Endothelial cell of umbilical vein (primary cell): ENCODE results near the gene CACNA1C. TPM values are rescaled to one million over a fixed set of nuclear protein-coding genes. Genes with fewer than 3 reads are reported as not detected.

ENCODE experiments used
- BruUV-seq: library from RNA; stranded (reverse); fragments of 400-500 nt; replicated peaks from 2 replicates; lab custom pipeline; 2021; lab: Mats Ljungman, UMichigan
- CTCF ChIA-PET: fragments of 300-600, 350-600 bp; sonication (Branson Sonifier 250); formaldehyde crosslinking; loops from one replicate; lab custom pipeline; 2021; ENCODE audit warnings: antibody characterized with exemption, inconsistent platforms; lab: Charles Lee
- POLR2A ChIA-PET: fragments of 300-600, 350-600 bp; sonication (Branson Sonifier 250); formaldehyde crosslinking; loops from one replicate; lab custom pipeline; 2021; ENCODE audit warnings: antibody characterized with exemption, inconsistent platforms; lab: Charles Lee
- DNase-seq: peaks from one replicate; pipeline ENCODE4 v3.0.0-alpha.2; 2011; ENCODE audit warnings: low read depth, low spot score
- FAIRE-seq: peaks from 2 replicates; lab custom pipeline; 2011; peaks lifted over from hg19 to GRCh38; lab: Jason Lieb, UNC
- H2AFZ ChIP-seq: 2 replicates; pipeline ENCODE4 v1.6.0; 2012; ENCODE audit warnings: low read depth, low read length, control low read depth, inconsistent platforms
- H3K27ac ChIP-seq: 2 replicates; pipeline ENCODE4 v1.5.1; 2011; ENCODE audit warnings: low read depth, mild to moderate bottlenecking, control low read depth, low read length, moderate library complexity; ENCODE audit not compliant: insufficient read depth
- H3K27me3 ChIP-seq, 2 experiments: 2 replicates each; pipeline versions ENCODE4 v1.6.0 to v1.6.1; 2011; ENCODE audit warnings: low read length in 2 of 2, mixed read lengths in 1 of 2; ENCODE audit not compliant: control insufficient read depth in 2 of 2, insufficient read depth in 2 of 2
- H3K36me3 ChIP-seq, 2 experiments: 2 replicates in 1 of 2; 3 replicates in 1 of 2; pipeline ENCODE4 v1.5.1; 2011; ENCODE audit warnings: low read length in 2 of 2, mild to moderate bottlenecking in 1 of 2, moderate library complexity in 1 of 2; ENCODE audit not compliant: control insufficient read depth in 2 of 2, insufficient read depth in 2 of 2; ENCODE audit errors: extremely low read depth in 1 of 2
- H3K4me1 ChIP-seq: 3 replicates; pipeline ENCODE4 v1.5.1; 2011; ENCODE audit warnings: mild to moderate bottlenecking, low read length; ENCODE audit not compliant: control insufficient read depth, insufficient read depth; ENCODE audit errors: extremely low read depth
- H3K4me2 ChIP-seq: 2 replicates; pipeline ENCODE4 v1.6.1; 2011; ENCODE audit warnings: low read length, control low read depth, mixed read lengths; ENCODE audit not compliant: insufficient read depth
- H3K4me3 ChIP-seq, 3 experiments: fragments of 200-600 bp in 1 of 3; sonication (generic), shearing (Covaris generic) in 1 of 3; replicated peaks in 1 of 3; 2 replicates each; pipeline ENCODE4 v1.5.1; 2011 to 2016; ENCODE audit warnings: control low read depth in 3 of 3, low read length in 3 of 3, mild to moderate bottlenecking in 2 of 3, inconsistent platforms in 1 of 3, low read depth in 1 of 3, moderate library complexity in 1 of 3; ENCODE audit not compliant: insufficient read depth in 1 of 3
- H3K79me2 ChIP-seq: 2 replicates; pipeline ENCODE4 v1.6.0; 2012; ENCODE audit warnings: low read length, inconsistent platforms; ENCODE audit not compliant: control insufficient read depth, insufficient read depth
- H3K9ac ChIP-seq: replicated peaks from 2 replicates; pipeline ENCODE3; 2011; ENCODE audit warnings: low read length, control low read depth; ENCODE audit not compliant: insufficient read depth; ENCODE audit errors: extremely low read depth
- H3K9me1 ChIP-seq: replicated peaks from 3 replicates; pipeline ENCODE4 v1.6.0; 2011; ENCODE audit warnings: mild to moderate bottlenecking, low read length; ENCODE audit not compliant: control insufficient read depth, insufficient read depth; ENCODE audit errors: extremely low read depth
- H3K9me3 ChIP-seq: replicated peaks from 2 replicates; pipeline ENCODE4 v1.5.1; 2012; ENCODE audit warnings: low read length, inconsistent platforms; ENCODE audit not compliant: control insufficient read depth, insufficient read depth
- H4K20me1 ChIP-seq: replicated peaks from 2 replicates; pipeline ENCODE3; 2011; ENCODE audit warnings: mild to moderate bottlenecking, low read length; ENCODE audit not compliant: control insufficient read depth, insufficient read depth; ENCODE audit errors: extremely low read depth
- CTCF ChIP-seq, 2 donors: IDR thresholded peaks; 1 replicate in 1 of 2; 2 replicates in 1 of 2; pipeline ENCODE4 v1.5.1; 2011; ENCODE audit warnings: low read length in 2 of 2, mild to moderate bottlenecking in 2 of 2, moderate library complexity in 2 of 2, control low read depth in 1 of 2, inconsistent platforms in 1 of 2, low read depth in 1 of 2; ENCODE audit not compliant: insufficient read depth in 1 of 2; ENCODE audit errors: extremely low read depth in 1 of 2
- EZH2 ChIP-seq: IDR thresholded peaks from 2 replicates; pipeline ENCODE4 v1.6.1; 2012; ENCODE audit warnings: borderline replicate concordance, low read depth, mild to moderate bottlenecking, moderate library complexity, low read length, inconsistent platforms; ENCODE audit not compliant: severe bottlenecking
- GATA2 ChIP-seq: IDR thresholded peaks from 2 replicates; pipeline ENCODE4 v1.7.0; 2011; ENCODE audit warnings: low read depth, mild to moderate bottlenecking, moderate library complexity, mixed read lengths, low read length; ENCODE audit not compliant: insufficient read length, insufficient read depth
- JUN ChIP-seq: IDR thresholded peaks from 2 replicates; pipeline ENCODE4 v1.6.1; 2011; ENCODE audit warnings: borderline replicate concordance, low read depth; ENCODE audit not compliant: insufficient read length, insufficient read depth
- POLR2A ChIP-seq: IDR thresholded peaks from 2 replicates; pipeline ENCODE4 v1.6.1; 2012; ENCODE audit warnings: low read depth, mild to moderate bottlenecking, control low read depth, low read length
- dilution Hi-C: fragments of 300-500 bp; cut with MboI; formaldehyde crosslinking; loops from one replicate; pipeline ENCODE4 v1.15.0; 2019; ENCODE audit warnings: low sequenced_read_pairs; ENCODE audit not compliant: extremely low pct_ligation_motif_present
- intact Hi-C: fragments of 100-400 bp; cut with micrococcal nuclease; formaldehyde crosslinking; loops from one replicate; pipeline ENCODE4 v1.10.0; 2022
- polyA plus RNA-seq, 4 experiments: library from polyadenylated mRNA; depleted of rRNA in 3 of 4; stranded (reverse) in 3 of 4; unstranded in 1 of 4; fragments of >200 nt; gene quantifications; 2 replicates each; pipeline versions ENCODE4 v1.2.1 to v1.2.3, GENCODE V29; 2011 to 2012; ENCODE audit warnings: missing spikeins in 1 of 4
- total RNA-seq: library from RNA; stranded (reverse); gene quantifications from 2 replicates; pipeline ENCODE4 v1.2.3, GENCODE V29; 2021

Gene CACNA1C
- total and polyA plus RNA-seq, 2 donors (not counting 3 experiments of a cell fraction or from before 2014, with no cell fraction given): not detected

- H3K27me3 ChIP-seq: no peaks in the 10 kb centered on the region
- no peaks in the 10 kb centered on the region for H4K20me1 ChIP-seq
- DNase-seq: no peak
- BruUV-seq: no TSS peak
- dilution Hi-C loops: no loop called here
- no peak overlapping the region for H3K9ac ChIP-seq
- H3K4me3 ChIP-seq: no peak overlapping the region
- no peak overlapping the region for H2AFZ ChIP-seq
- ChIA-PET CTCF (no interaction called here), POLR2A (no interaction called here)
- no peak overlapping the region for H3K4me2 ChIP-seq
- no peaks in the 10 kb centered on the region for H3K79me2 ChIP-seq
- H3K27ac ChIP-seq: no peak overlapping the region
- intact Hi-C loops: loop anchor here (10.0 kb wide), 1 partner anchor 336 kb away; the partner anchor contains the start of gene CACNA1C
- FAIRE-seq: no peak
- H3K36me3 ChIP-seq: no peaks in the 10 kb centered on the region
- no peaks in the 10 kb centered on the region for H3K9me1 ChIP-seq
- H3K4me1 ChIP-seq: no peaks in the 10 kb centered on the region
- H3K9me3 ChIP-seq: no peaks in the 10 kb centered on the region
- no peak for TF ChIP-seq JUN
- TF ChIP-seq POLR2A: no peak
- TF ChIP-seq EZH2: no peak
- TF ChIP-seq GATA2: no peak
- no peak for TF ChIP-seq CTCF (IDR thresholded peaks at IDR 0.05; ENCODE audit: extremely low read depth in 1 of 2, insufficient read depth in 1 of 2, low read depth in 1 of 2, low read length in 2 of 2)
Measured at GRCh38 chr12:2390850-2391390, 338.1 kb downstream of the CACNA1C start.
